Measurements from ENCODE around the gene PARD6G.
A peak's percentile ranks its signal among the peaks of the same experiment; 100 is the strongest.

PARD6G gene

DNA sequence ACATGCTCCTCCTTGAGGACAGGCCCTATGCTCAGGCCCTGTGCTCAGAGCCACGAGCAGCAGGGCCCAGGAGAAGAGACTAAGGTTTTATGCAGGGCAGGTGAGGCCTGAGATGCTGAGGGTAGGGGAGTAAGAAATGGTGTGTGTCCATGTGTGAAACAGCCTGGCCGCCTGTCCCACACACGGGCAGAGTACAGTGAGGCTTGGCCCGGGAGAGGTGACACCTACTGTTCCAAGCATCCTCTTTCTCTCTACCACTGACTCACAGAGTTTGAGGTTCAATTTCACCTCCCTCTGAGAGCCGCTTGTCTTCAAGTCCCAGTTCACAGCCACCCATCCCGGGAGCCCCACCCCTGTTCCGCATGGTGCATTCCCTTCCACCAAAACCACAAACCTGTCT, 84.1 kb downstream of the PARD6G start:
- CTCF ChIA-PET, result no interaction called here
- DNase-seq (ENCODE audit: extremely low spot score), result no peak
- POLR2A ChIA-PET, result no interaction called here
- no peak for TF ChIP-seq CTCF (IDR thresholded peaks at IDR 0.05; ENCODE audit: control extremely low read depth, extremely low read depth, low read depth, missing control alignments)

DNA sequence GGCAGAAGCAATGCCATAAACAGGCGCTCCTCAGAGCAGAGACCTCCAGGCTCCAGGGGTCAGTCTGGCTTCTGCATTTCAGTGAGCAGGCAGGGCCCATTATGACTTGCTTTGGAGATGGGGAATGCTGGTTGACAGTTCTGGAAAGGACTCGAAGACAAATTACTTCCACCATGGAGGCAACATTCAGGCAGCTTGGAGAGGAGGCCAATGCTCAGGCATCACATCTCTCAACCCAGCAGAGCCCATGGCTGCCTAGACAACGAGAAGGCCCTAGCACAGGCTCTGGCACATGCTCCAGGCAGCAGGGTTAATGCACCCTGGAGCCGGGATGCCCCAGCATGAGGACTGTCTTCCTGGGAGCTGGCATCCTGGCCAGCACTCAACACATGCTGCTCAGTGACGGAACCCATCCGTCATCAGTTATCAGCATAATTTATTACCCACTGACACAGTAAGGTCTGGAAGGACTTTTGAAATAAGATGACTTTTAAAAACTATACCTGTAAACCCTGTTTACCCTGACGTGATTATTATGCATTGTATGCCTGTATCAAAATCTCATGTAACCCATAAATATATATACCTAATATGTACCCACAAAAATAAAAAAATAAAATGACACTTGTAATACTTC, 85.4 kb downstream of the PARD6G start:
- CTCF ChIA-PET, result interaction anchor here (8.6 kb wide), 1 partner anchor 7 kb away, joined by 74 read pairs; no protein-coding TSS in a partner anchor

GRCh38 chr18:80159713-80160636, 87.3 kb downstream of the PARD6G start:
- CTCF ChIA-PET, result interaction anchor here (0.9 to 8.6 kb wide), 15 partner anchors 9 to 255 kb away, joined by 3 to 75 read pairs (median 3); partner anchors contain the start of gene PARD6G
- peak; percentile 70 for TF ChIP-seq CTCF (IDR thresholded peaks at IDR 0.05; ENCODE audit: control extremely low read depth, extremely low read depth, low read depth, missing control alignments)
- peak; percentile 82 for DNase-seq (ENCODE audit: extremely low spot score)
- POLR2A ChIA-PET, result no interaction called here

More for the DNA sequence above, 85.4 kb downstream of the PARD6G start:
- POLR2A ChIA-PET, result no interaction called here
- no peak for DNase-seq (ENCODE audit: extremely low spot score)
- TF ChIP-seq CTCF (IDR thresholded peaks at IDR 0.05; ENCODE audit: control extremely low read depth, extremely low read depth, low read depth, missing control alignments), result no peak

- TF ChIP-seq CTCF (IDR thresholded peaks at IDR 0.05; ENCODE audit: control extremely low read depth, extremely low read depth, low read depth, missing control alignments), result no peak
- ChIA-PET CTCF (interaction anchor here (0.9 to 8.6 kb wide), 19 partner anchors 10 to 480 kb away, joined by 3 to 75 read pairs (median 8); no protein-coding TSS in a partner anchor), POLR2A (no interaction called here)
- no peak for DNase-seq (ENCODE audit: extremely low spot score)
Observed at GRCh38 chr18:80158365-80158764, 88.9 kb downstream of the PARD6G start.

- POLR2A ChIA-PET, result no interaction called here
- peak; percentile 94 for TF ChIP-seq CTCF (IDR thresholded peaks at IDR 0.05; ENCODE audit: control extremely low read depth, extremely low read depth, low read depth, missing control alignments)
- CTCF ChIA-PET, result interaction anchor here (0.9 to 8.6 kb wide), 21 partner anchors 10 to 479 kb away, joined by 3 to 75 read pairs (median 7); no protein-coding TSS in a partner anchor
Observed at GRCh38 chr18:80157708-80158343, 89.5 kb downstream of the PARD6G start.

DNA sequence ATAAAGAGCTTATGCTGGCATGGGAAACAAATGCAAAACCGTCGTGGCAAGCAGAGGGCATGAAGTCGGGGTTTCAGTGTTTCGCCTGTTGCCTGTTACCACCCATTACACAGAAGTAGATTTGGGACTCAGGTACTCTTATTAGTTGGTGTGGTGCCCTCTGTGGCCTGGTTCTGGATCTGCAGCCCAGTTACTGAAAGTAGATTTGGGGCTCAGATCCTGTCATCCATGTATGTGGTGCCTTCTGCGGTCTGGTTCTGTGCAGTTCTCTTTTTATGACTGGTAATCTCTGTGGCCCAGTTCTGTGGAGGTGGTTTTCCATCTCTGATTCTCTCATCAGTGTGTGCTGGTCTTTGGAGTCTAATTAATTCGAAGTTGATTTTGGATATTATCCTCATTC, 93.0 kb downstream of the PARD6G start:
- peak; percentile 50 for TF ChIP-seq CTCF (IDR thresholded peaks at IDR 0.05; ENCODE audit: control extremely low read depth, extremely low read depth, low read depth, missing control alignments)
- ChIA-PET CTCF (interaction anchor here (0.8 to 8.6 kb wide), 9 partner anchors 12 to 190 kb away, joined by 3 to 74 read pairs (median 5); partner anchors contain the start of genes HSBP1L1 and RBFA), POLR2A (no interaction called here)
- DNase-seq (ENCODE audit: extremely low spot score), result no peak

More at GRCh38 chr18:80157708-80158343, 89.5 kb downstream of the PARD6G start:
- peak; percentile 68 for DNase-seq (ENCODE audit: extremely low spot score)

All from GM10248 (cell line).